ENCODE measurements around the gene UGP2.
A peak's percentile ranks its signal among the peaks of the same experiment; 100 is the strongest.

UGP2 gene

GRCh38 chr2:63821396-63821795 is 20.3 kb upstream of the UGP2 start:
- TF ChIP-seq CTCF (IDR thresholded peaks at IDR 0.05; ENCODE audit: extremely low read depth, missing control alignments), result no peak
- DNase-seq (ENCODE audit: low spot score), result no peak

DNA sequence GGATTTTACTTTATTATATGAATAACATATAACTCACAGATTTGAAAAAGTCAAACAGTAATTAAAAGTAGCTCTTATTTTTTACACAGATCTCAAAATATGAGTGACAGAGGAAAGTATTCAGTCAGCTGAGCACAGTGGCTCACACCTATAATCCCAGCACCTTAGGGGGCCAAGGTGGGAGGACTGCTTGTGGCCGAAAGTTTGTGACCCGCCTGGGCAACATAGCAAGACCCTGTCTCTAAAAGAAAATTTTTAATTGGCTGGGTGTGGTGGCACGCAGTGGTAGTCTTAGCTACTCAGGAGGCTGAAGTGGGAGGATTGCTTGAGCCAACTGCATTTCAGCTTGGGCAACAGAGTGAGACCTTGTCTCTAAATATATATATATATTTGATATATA is 19.2 kb upstream of the UGP2 start:
- no peak for DNase-seq (ENCODE audit: low spot score)
- no peak for TF ChIP-seq CTCF (IDR thresholded peaks at IDR 0.05; ENCODE audit: extremely low read depth, missing control alignments)

DNA sequence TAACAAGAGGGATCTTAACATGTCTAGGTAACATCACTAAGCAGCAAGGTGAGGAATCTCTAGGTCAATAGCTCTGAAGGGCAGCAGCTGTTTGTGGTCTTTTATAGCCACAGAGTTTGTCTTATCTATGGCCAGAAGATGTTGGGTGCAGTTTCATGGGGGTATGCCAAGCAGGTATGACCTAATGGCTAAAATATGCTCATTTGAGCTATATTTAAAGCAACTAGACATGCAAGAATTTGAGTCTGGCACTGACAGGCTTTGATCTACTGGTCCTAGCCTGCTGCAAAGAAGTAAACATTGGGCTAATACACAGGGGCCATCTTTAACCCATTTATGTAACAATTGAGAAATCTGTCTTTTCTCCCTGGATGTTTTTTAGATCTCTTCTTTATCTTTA is 13.9 kb upstream of the UGP2 start:
- DNase-seq (ENCODE audit: low spot score), result no peak
- no peak for TF ChIP-seq CTCF (IDR thresholded peaks at IDR 0.05; ENCODE audit: extremely low read depth, missing control alignments)

DNA sequence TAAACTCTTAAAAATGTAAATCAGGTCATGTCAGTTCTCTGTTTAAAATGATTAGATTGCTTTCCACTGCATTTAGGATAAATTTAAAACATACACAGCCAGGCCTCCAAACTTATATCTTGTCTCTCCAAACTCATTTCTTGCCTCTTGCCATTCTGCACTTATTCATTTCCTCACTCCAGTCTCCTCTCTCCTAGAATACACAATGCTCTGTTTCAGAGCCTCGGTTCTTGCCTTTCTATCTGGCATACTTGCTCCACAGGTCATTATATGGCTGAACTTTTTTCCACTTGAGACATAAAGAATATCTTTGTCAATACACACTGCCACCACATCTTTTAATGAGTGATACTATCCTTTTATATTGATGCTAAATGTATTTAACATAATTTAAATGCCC is 10.5 kb upstream of the UGP2 start:
- no peak for TF ChIP-seq CTCF (IDR thresholded peaks at IDR 0.05; ENCODE audit: extremely low read depth, missing control alignments)

GRCh38 chr2:63834401-63834800 is 7.3 kb upstream of the UGP2 start:
- no peak for DNase-seq (ENCODE audit: low spot score)
- TF ChIP-seq CTCF (IDR thresholded peaks at IDR 0.05; ENCODE audit: extremely low read depth, missing control alignments), result no peak

More for the DNA sequence above, 10.5 kb upstream of the UGP2 start:
- DNase-seq (ENCODE audit: low spot score), result no peak

GRCh38 chr2:63837036-63837594 is 4.6 kb upstream of the UGP2 start:
- TF ChIP-seq CTCF (IDR thresholded peaks at IDR 0.05; ENCODE audit: extremely low read depth, missing control alignments), result no peak
- no peak for DNase-seq (ENCODE audit: low spot score)

DNA sequence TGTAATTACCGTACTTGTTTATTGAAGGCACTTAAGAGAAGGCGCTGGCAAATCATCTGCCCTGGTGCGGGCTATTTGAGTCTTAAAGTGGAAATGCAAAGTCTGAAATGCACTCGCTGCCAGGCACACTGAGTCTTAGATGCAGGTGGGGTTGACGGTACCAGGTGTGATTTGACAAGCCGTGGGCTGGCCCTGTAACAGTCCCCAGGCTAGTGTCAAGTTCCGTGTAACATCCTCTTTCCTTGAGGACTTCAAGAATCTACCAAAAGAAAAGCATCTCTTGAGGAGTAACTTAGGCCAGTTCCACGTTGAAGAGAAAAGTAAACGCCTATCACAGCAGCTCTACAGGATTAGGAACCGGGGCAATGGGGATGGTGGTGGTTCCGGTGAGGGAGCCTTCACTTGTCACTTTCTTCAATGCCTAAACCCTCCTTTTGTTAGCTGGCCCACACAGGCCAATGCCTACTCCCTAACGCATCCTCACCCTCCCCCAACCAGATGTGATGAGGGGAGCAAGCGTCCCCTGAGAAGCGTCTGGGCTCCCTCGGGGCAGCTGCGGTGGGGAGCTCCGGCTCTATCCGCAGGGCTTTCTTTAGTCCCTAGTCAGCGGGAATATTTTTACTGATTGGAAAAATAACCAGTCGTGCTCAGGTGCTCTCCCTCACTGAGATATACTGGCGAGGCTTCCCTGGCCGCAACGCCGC is 1.5 kb upstream of the UGP2 start:
- DNase-seq (ENCODE audit: low spot score), result peak; percentile 20
- TF ChIP-seq CTCF (IDR thresholded peaks at IDR 0.05; ENCODE audit: extremely low read depth, missing control alignments), result no peak

Measured in GM20000 (cell line).